ENCODE results near the gene RNU2-1. TPM values are rescaled to one million over a fixed set of nuclear protein-coding genes. Genes with fewer than 3 reads are reported as not detected.

RNU2-1 gene
- total and polyA plus RNA-seq, 2 donors (not counting 1 experiment from before 2014, with no cell fraction given), result 5,063 TPM; not detected in 1

DNA sequence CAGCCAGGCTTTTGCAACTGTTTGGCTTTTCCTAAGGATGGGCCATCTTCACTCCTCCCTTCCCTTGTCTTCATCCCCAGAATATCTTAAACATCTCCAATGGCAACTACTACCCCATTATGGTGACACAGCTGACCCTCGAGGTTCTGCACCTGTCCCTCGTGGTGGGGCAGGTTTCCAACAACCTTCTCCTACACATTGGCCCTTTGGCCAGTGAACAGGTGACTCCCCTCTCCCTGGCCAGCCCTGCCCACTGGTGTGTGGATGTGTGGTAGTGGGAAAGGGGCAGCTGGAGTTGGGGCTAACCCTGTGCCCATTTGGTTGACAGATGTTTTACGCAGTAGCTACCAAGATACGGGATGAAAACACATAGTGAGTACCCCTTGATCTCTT, 17.4 kb downstream of the RNU2-1 start:
- Histone ChIP-seq H3K36me3 (replicated peaks in 1 of 2; ENCODE audit: control extremely low read depth in 1 of 2, control insufficient read depth in 1 of 2, extremely low read depth in 1 of 2, insufficient read depth in 2 of 2, low read length in 1 of 2) (peaks cover 20 to 55% of the 10 kb centered on the region in 2 experiments), H3K9me3 (ENCODE audit: control extremely low read depth in 1 of 3, control insufficient read depth in 2 of 3, insufficient read depth in 1 of 3, low read length in 2 of 3) (no peaks in the 10 kb centered on the region), H3K27ac (ENCODE audit: low read length in 2 of 2) (no peak overlapping the region), H3K9ac (ENCODE audit: low read length) (no peak overlapping the region), H3K4me3 (ENCODE audit: control extremely low read depth in 1 of 5, extremely low read depth in 1 of 5, insufficient read depth in 1 of 5, low read depth in 2 of 5, low read length in 4 of 5) (no peak overlapping the region), H2AFZ (ENCODE audit: insufficient read depth, low read depth, low read length, poor library complexity, severe bottlenecking) (no peak overlapping the region), H3K79me2 (ENCODE audit: control insufficient read depth, insufficient read depth, low read length) (peaks cover 12% of the 10 kb centered on the region), H3K4me2 (replicated peaks; ENCODE audit: low read depth, low read length, poor library complexity, severe bottlenecking) (no peak overlapping the region), H3K27me3 (replicated peaks in 1 of 4; ENCODE audit: control extremely low read depth in 1 of 4, control insufficient read depth in 3 of 4, insufficient read depth in 4 of 4, low read length in 3 of 4) (no peaks in the 10 kb centered on the region), H4K20me1 (ENCODE audit: control insufficient read depth, insufficient read depth, low read length, poor library complexity, severe bottlenecking) (no peaks in the 10 kb centered on the region), H3K4me1 (ENCODE audit: control insufficient read depth in 2 of 2, insufficient read depth in 2 of 2, low read length in 2 of 2) (peaks cover 12 to 18% of the 10 kb centered on the region in 2 donors)
- ATAC-seq (ENCODE audit: low read depth) (no peak), DNase-seq (no peak)
- 100% methylated on average over 2 of the region's 4 CpGs for WGBS (ENCODE audit: insufficient coverage)
- peaks cover 33% of the 10 kb centered on the region for H3K4me1 Mint-ChIP-seq
- intact Hi-C loops (cut with micrococcal nuclease), result no loop called here
- ChIA-PET POLR2A (no interaction called here), CTCF (interaction anchor here (0.8 to 1.0 kb wide), 2 partner anchors 9 to 12 kb away, joined by 3 read pairs; no protein-coding TSS in a partner anchor)
- no peak overlapping the region for H3K4me3 Mint-ChIP-seq
- H3K9me3 Mint-ChIP-seq (ENCODE audit: insufficient read depth), result no peaks in the 10 kb centered on the region
- H3K27ac Mint-ChIP-seq, result no peak overlapping the region
- no peaks in the 10 kb centered on the region for H3K27me3 Mint-ChIP-seq
- no peak for TF ChIP-seq EZH2 (IDR thresholded peaks at IDR 0.05; ENCODE audit: borderline replicate concordance, insufficient read depth, low read depth, low read length, poor library complexity, severe bottlenecking)
- TF ChIP-seq, protein P1, sequence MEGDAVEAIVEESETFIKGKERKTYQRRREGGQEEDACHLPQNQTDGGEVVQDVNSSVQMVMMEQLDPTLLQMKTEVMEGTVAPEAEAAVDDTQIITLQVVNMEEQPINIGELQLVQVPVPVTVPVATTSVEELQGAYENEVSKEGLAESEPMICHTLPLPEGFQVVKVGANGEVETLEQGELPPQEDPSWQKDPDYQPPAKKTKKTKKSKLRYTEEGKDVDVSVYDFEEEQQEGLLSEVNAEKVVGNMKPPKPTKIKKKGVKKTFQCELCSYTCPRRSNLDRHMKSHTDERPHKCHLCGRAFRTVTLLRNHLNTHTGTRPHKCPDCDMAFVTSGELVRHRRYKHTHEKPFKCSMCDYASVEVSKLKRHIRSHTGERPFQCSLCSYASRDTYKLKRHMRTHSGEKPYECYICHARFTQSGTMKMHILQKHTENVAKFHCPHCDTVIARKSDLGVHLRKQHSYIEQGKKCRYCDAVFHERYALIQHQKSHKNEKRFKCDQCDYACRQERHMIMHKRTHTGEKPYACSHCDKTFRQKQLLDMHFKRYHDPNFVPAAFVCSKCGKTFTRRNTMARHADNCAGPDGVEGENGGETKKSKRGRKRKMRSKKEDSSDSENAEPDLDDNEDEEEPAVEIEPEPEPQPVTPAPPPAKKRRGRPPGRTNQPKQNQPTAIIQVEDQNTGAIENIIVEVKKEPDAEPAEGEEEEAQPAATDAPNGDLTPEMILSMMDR (IDR thresholded peaks at IDR 0.05), result no peak

DNA sequence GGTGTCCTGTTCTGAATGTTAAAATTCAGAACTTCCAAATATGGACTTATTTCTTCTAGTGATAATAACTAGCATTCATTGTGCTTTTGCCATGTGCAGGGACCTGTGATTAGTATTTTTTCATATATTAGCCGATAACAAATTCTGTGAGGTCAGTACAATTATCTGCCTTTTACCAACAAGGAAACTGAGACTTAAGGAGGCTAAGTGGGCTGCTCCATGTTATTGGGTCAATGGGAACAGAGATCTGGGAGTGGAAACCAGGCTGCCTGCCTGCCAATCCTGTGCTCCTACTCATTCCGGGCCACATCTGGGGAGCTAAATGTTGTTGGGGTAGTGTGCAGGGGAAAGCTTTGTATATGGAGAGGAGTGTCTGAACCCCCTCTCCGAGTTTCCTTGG, 18.4 kb downstream of the RNU2-1 start:
- Histone ChIP-seq H3K27me3 (replicated peaks in 1 of 4; ENCODE audit: control extremely low read depth in 1 of 4, control insufficient read depth in 3 of 4, insufficient read depth in 4 of 4, low read length in 3 of 4) (no peaks in the 10 kb centered on the region), H3K4me3 (ENCODE audit: control extremely low read depth in 1 of 5, extremely low read depth in 1 of 5, insufficient read depth in 1 of 5, low read depth in 2 of 5, low read length in 4 of 5) (no peak overlapping the region), H3K9me3 (ENCODE audit: control extremely low read depth in 1 of 3, control insufficient read depth in 2 of 3, insufficient read depth in 1 of 3, low read length in 2 of 3) (no peaks in the 10 kb centered on the region), H4K20me1 (ENCODE audit: control insufficient read depth, insufficient read depth, low read length, poor library complexity, severe bottlenecking) (no peaks in the 10 kb centered on the region), H3K27ac (ENCODE audit: low read length in 2 of 2) (no peak overlapping the region), H3K9ac (ENCODE audit: low read length) (no peak overlapping the region), H3K4me1 (ENCODE audit: control insufficient read depth in 2 of 2, insufficient read depth in 2 of 2, low read length in 2 of 2) (peaks cover 21 to 27% of the 10 kb centered on the region in 2 donors), H3K4me2 (replicated peaks; ENCODE audit: low read depth, low read length, poor library complexity, severe bottlenecking) (no peak overlapping the region), H3K36me3 (replicated peaks in 1 of 2; ENCODE audit: control extremely low read depth in 1 of 2, control insufficient read depth in 1 of 2, extremely low read depth in 1 of 2, insufficient read depth in 2 of 2, low read length in 1 of 2) (peaks cover 20 to 51% of the 10 kb centered on the region in 2 experiments), H3K79me2 (ENCODE audit: control insufficient read depth, insufficient read depth, low read length) (peaks cover 12% of the 10 kb centered on the region), H2AFZ (ENCODE audit: insufficient read depth, low read depth, low read length, poor library complexity, severe bottlenecking) (no peak overlapping the region)
- H3K9me3 Mint-ChIP-seq (ENCODE audit: insufficient read depth), result no peaks in the 10 kb centered on the region
- POLR2A ChIA-PET, result interaction anchor here (0.5 to 1.2 kb wide), 2 partner anchors 100 to 101 kb away, joined by 3 to 4 read pairs; no protein-coding TSS in a partner anchor
- no peak for ATAC-seq (ENCODE audit: low read depth)
- WGBS (ENCODE audit: insufficient coverage), result 100% methylated on average over 1 of the region's 3 CpGs
- no peak for DNase-seq
- TF ChIP-seq, protein P1 (IDR thresholded peaks at IDR 0.05), result no peak
- no peak for TF ChIP-seq EZH2 (IDR thresholded peaks at IDR 0.05; ENCODE audit: borderline replicate concordance, insufficient read depth, low read depth, low read length, poor library complexity, severe bottlenecking)
- peaks cover 38% of the 10 kb centered on the region for H3K4me1 Mint-ChIP-seq
- H3K27ac Mint-ChIP-seq, result no peak overlapping the region
- H3K4me3 Mint-ChIP-seq, result no peak overlapping the region
- H3K27me3 Mint-ChIP-seq, result no peaks in the 10 kb centered on the region
- intact Hi-C loops (cut with micrococcal nuclease), result no loop called here
- CTCF ChIA-PET, result interaction anchor here (1.0 kb wide), 1 partner anchor 10 kb away, joined by 3 read pairs; no protein-coding TSS in a partner anchor

Data from B cell (primary cell).